Measurements from ENCODE around the gene ITPKB.

The ITPKB gene

DNA sequence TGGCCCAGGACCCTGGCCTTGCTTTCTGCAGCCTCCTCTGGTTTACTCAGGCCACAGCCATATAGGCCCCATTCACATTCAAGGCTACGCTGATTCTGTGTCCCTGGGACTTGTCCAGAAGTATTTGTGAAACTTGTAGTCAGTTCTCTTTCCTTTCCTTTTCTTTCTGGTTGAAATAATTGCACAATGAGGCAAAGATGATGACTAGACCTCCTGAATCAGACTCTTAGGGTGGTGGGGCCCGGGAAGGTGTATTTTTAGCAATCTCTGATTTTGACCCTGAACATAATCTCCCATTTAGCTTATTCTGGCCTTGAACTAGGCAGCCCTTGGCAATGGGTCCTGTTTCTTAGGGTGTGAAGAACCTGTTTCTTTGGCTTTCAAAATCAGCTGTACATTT, 150.6 kb downstream of the ITPKB start:
- TF ChIP-seq CTCF (IDR thresholded peaks at IDR 0.05; ENCODE audit: borderline replicate concordance, extremely low read depth, low read length, poor library complexity, severe bottlenecking) (no peak), EZH2 (IDR thresholded peaks at IDR 0.05; ENCODE audit: borderline replicate concordance, low read depth, low read length, severe bottlenecking) (no peak)
- DNase-seq = no peak
- peaks cover 4% of the 10 kb centered on the region for H3K27me3 ChIP-seq (ENCODE audit: insufficient read depth, low read length, poor library complexity)
- no peaks in the 10 kb centered on the region for H3K9me3 ChIP-seq (ENCODE audit: insufficient read depth, low read length, severe bottlenecking)
- no peaks in the 10 kb centered on the region for H3K36me3 ChIP-seq (ENCODE audit: insufficient read depth, low read length)
- no peak overlapping the region for H3K27ac ChIP-seq (ENCODE audit: low read length)
- H3K4me2 ChIP-seq (ENCODE audit: insufficient read depth, low read length) = no peak overlapping the region
- ATAC-seq (ENCODE audit: insufficient read depth, low read depth) = no peak
- H3K79me2 ChIP-seq (ENCODE audit: insufficient read depth, low read length) = no peaks in the 10 kb centered on the region
- no peak overlapping the region for H2AFZ ChIP-seq (ENCODE audit: low read depth, low read length)
- no peak overlapping the region for H3K4me3 ChIP-seq (ENCODE audit: low read depth in 1 of 2, low read length in 2 of 2)
- H4K20me1 ChIP-seq (ENCODE audit: insufficient read depth, low read length) = no peaks in the 10 kb centered on the region
- H3K9ac ChIP-seq (ENCODE audit: low read depth, low read length) = no peak overlapping the region
- no peaks in the 10 kb centered on the region for H3K4me1 ChIP-seq (ENCODE audit: insufficient read depth, low read length)

- DNase-seq = no peak
- Histone ChIP-seq H3K4me2 (ENCODE audit: insufficient read depth, low read length) (no peak overlapping the region), H3K79me2 (ENCODE audit: insufficient read depth, low read length) (no peaks in the 10 kb centered on the region), H3K27ac (ENCODE audit: low read length) (no peak overlapping the region), H3K9ac (ENCODE audit: low read depth, low read length) (no peak overlapping the region), H3K9me3 (ENCODE audit: insufficient read depth, low read length, severe bottlenecking) (no peaks in the 10 kb centered on the region), H3K27me3 (ENCODE audit: insufficient read depth, low read length, poor library complexity) (peaks cover 4% of the 10 kb centered on the region), H4K20me1 (ENCODE audit: insufficient read depth, low read length) (no peaks in the 10 kb centered on the region), H3K4me1 (ENCODE audit: insufficient read depth, low read length) (no peaks in the 10 kb centered on the region), H3K36me3 (ENCODE audit: insufficient read depth, low read length) (no peaks in the 10 kb centered on the region), H3K4me3 (ENCODE audit: low read depth in 1 of 2, low read length in 2 of 2) (no peak overlapping the region), H2AFZ (ENCODE audit: low read depth, low read length) (no peak overlapping the region)
- no peak for TF ChIP-seq EZH2 (IDR thresholded peaks at IDR 0.05; ENCODE audit: borderline replicate concordance, low read depth, low read length, severe bottlenecking)
- no peak for TF ChIP-seq CTCF (IDR thresholded peaks at IDR 0.05; ENCODE audit: borderline replicate concordance, extremely low read depth, low read length, poor library complexity, severe bottlenecking)
- no peak for ATAC-seq (ENCODE audit: insufficient read depth, low read depth)
Measured at GRCh38 chr1:226586650-226587422, 152.2 kb downstream of the ITPKB start.

DNA sequence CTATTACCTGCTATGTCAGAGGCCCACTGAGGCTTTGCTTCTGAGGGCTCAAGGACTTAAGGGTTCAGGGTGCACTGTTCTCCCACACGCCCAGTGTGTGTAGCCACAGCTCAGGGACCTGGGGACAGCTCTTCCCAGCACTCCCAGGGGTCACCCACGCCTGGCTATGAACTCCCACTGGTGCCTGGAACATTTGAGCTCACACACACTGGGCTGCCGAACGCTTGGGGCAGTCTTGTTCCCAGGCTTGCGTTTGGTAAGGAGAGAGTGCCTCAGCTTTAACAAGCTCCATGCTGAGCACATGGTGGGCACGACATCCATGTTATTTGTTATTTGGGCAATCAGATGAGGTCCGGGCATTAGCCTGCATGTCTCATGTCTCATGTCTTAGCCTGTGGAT, 153.0 kb downstream of the ITPKB start:
- Histone ChIP-seq H3K9ac (ENCODE audit: low read depth, low read length) (no peak overlapping the region), H3K4me3 (ENCODE audit: low read depth in 1 of 2, low read length in 2 of 2) (no peak overlapping the region), H3K27me3 (ENCODE audit: insufficient read depth, low read length, poor library complexity) (peaks cover 4% of the 10 kb centered on the region), H3K9me3 (ENCODE audit: insufficient read depth, low read length, severe bottlenecking) (no peaks in the 10 kb centered on the region), H3K79me2 (ENCODE audit: insufficient read depth, low read length) (no peaks in the 10 kb centered on the region), H3K4me1 (ENCODE audit: insufficient read depth, low read length) (no peaks in the 10 kb centered on the region), H3K4me2 (ENCODE audit: insufficient read depth, low read length) (no peak overlapping the region), H2AFZ (ENCODE audit: low read depth, low read length) (no peak overlapping the region), H4K20me1 (ENCODE audit: insufficient read depth, low read length) (no peaks in the 10 kb centered on the region), H3K36me3 (ENCODE audit: insufficient read depth, low read length) (no peaks in the 10 kb centered on the region), H3K27ac (ENCODE audit: low read length) (no peak overlapping the region)
- no peak for TF ChIP-seq CTCF (IDR thresholded peaks at IDR 0.05; ENCODE audit: borderline replicate concordance, extremely low read depth, low read length, poor library complexity, severe bottlenecking)
- no peak for TF ChIP-seq EZH2 (IDR thresholded peaks at IDR 0.05; ENCODE audit: borderline replicate concordance, low read depth, low read length, severe bottlenecking)
- no peak for DNase-seq
- no peak for ATAC-seq (ENCODE audit: insufficient read depth, low read depth)

Measured in DND-41 (cell line).